CD4-positive, CD25-positive, alpha-beta regulatory T cell (primary cell): ENCODE measurements around the gene FAM210A. TPM values are rescaled to one million over a fixed set of nuclear protein-coding genes. Genes with fewer than 3 reads are reported as not detected.

ENCODE experiments used
- ATAC-seq, 2 donors: fragments of 150-1000 bp; cut with Tn5 transposase; one replicate each; pipeline ENCODE4 v1.10.0; 2021; ENCODE audit warnings: low read depth in 2 of 2, moderate number of reproducible peaks in 2 of 2, moderate library complexity in 1 of 2
- DNase-seq, 3 donors: peaks; one replicate each; pipeline versions ENCODE4 v3.0.0 to v3.0.0-alpha.2; 2012 to 2022; ENCODE audit warnings: mixed read lengths in 1 of 3
- H3K27ac ChIP-seq: one replicate; pipeline ENCODE4 v1.7.0; 2013; ENCODE audit warnings: mild to moderate bottlenecking, low read length; ENCODE audit not compliant: insufficient read depth, poor library complexity, severe bottlenecking
- H3K27me3 ChIP-seq: one replicate; pipeline ENCODE4 v1.7.0; 2013; ENCODE audit warnings: low read length; ENCODE audit not compliant: control insufficient read depth, insufficient read depth
- H3K36me3 ChIP-seq: one replicate; pipeline ENCODE4 v1.7.0; 2013; ENCODE audit warnings: mild to moderate bottlenecking, low read length, moderate library complexity; ENCODE audit not compliant: control insufficient read depth, insufficient read depth
- H3K4me1 ChIP-seq: 2 replicates; pipeline ENCODE4 v1.7.0; 2013; ENCODE audit warnings: mild to moderate bottlenecking, low read length; ENCODE audit not compliant: insufficient read depth, control insufficient read depth, poor library complexity, severe bottlenecking
- H3K4me3 ChIP-seq: one replicate; pipeline ENCODE4 v1.7.0; 2013; ENCODE audit warnings: low read depth, mild to moderate bottlenecking, low read length, moderate library complexity
- H3K9me3 ChIP-seq, 2 experiments: 1 replicate in 1 of 2; 2 replicates in 1 of 2; pipeline ENCODE4 v1.7.0; 2013; ENCODE audit warnings: low read length in 2 of 2, mild to moderate bottlenecking in 1 of 2, moderate library complexity in 1 of 2; ENCODE audit not compliant: control insufficient read depth in 2 of 2
- H3K27ac Mint-ChIP-seq, 3 donors: one replicate each; pipeline ENCODE4 v1.8.0; 2020 to 2022; ENCODE audit warnings: mild to moderate bottlenecking in 3 of 3, mixed read lengths in 3 of 3, moderate library complexity in 2 of 3
- H3K27me3 Mint-ChIP-seq: one replicate; pipeline ENCODE4 v1.8.0; 2022; ENCODE audit warnings: mild to moderate bottlenecking, mixed read lengths
- H3K36me3 Mint-ChIP-seq: one replicate; pipeline ENCODE4 v1.8.0; 2020; ENCODE audit warnings: mixed read lengths
- H3K4me1 Mint-ChIP-seq, 4 donors: one replicate each; pipeline ENCODE4 v1.8.0; 2020 to 2022; ENCODE audit warnings: mixed read lengths in 4 of 4, mild to moderate bottlenecking in 1 of 4
- H3K4me3 Mint-ChIP-seq, 4 donors: one replicate each; pipeline ENCODE4 v1.8.0; 2020 to 2022; ENCODE audit warnings: mild to moderate bottlenecking in 4 of 4, mixed read lengths in 4 of 4, moderate library complexity in 3 of 4
- H3K9me3 Mint-ChIP-seq, 7 donors: one replicate each; pipeline ENCODE4 v1.8.0; 2020 to 2022; ENCODE audit warnings: mixed read lengths in 7 of 7, mild to moderate bottlenecking in 3 of 7, moderate library complexity in 2 of 7
- polyA plus RNA-seq, 4 donors: library from polyadenylated mRNA; unstranded; fragments of 300-500 nt; fragmentation: Illumina TruSeq; gene quantifications; one replicate each; pipeline ENCODE4 v1.2.3, GENCODE V29; 2021
- total RNA-seq: library from RNA; stranded (reverse); gene quantifications from one replicate; pipeline ENCODE4 v1.2.3, GENCODE V29; 2022

The FAM210A gene
- total and polyA plus RNA-seq, 5 donors from 2014 or later, result 6.5 to 19.5 (median 9.4) TPM

DNA sequence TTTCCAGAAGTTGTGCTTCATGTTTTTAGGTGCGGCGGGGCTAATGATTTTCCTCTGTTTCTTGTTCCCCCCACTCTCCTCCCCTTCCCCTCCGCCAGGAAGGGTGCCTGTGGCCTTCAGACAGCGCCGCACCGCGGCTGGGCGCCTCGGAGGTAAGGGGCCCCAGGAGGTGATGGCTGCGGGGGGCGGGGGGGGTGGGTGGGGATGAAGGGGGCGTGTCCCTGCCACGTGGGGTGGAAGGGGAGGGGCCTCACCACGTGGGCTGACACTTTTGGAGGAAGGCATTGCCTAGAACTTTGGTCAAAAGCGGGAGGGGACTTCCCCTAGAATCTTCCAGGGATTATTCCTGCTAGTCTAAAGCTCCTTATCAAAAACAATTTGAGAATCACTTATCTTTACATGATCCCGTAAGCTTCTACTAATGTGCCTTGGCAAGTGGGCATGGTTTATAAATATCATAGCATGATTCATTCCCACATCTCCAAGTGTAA, 83.1 kb downstream of the FAM210A start:
- peaks cover 34% of the 10 kb centered on the region for H3K36me3 ChIP-seq
- H3K27ac Mint-ChIP-seq, result no peak overlapping the region

GRCh38 chr18:13642440-13642827, 83.9 kb downstream of the FAM210A start:
- DNase-seq, result no peak
- Histone ChIP-seq H3K4me3 (no peak overlapping the region), H3K27ac (no peak overlapping the region), H3K9me3 (no peaks in the 10 kb centered on the region), H3K36me3 (peaks cover 37% of the 10 kb centered on the region), H3K4me1 (no peaks in the 10 kb centered on the region), H3K27me3 (no peaks in the 10 kb centered on the region)
- Mint-ChIP-seq H3K36me3 (peaks cover 25% of the 10 kb centered on the region), H3K4me1 (peaks cover 0 to 8% (median 6%) of the 10 kb centered on the region in 4 donors), H3K9me3 (peaks cover 0 to 7% (median 0%) of the 10 kb centered on the region in 7 donors), H3K27ac (no peak overlapping the region), H3K27me3 (no peaks in the 10 kb centered on the region), H3K4me3 (no peak overlapping the region)
- ATAC-seq, result no peak

More for the DNA sequence above, 83.1 kb downstream of the FAM210A start:
- ATAC-seq (no peak), DNase-seq (no peak)
- H3K9me3 ChIP-seq, result no peaks in the 10 kb centered on the region
- no peaks in the 10 kb centered on the region for H3K27me3 ChIP-seq
- H3K4me1 Mint-ChIP-seq, result peaks cover 0 to 8% (median 4%) of the 10 kb centered on the region in 4 donors
- H3K4me3 ChIP-seq, result no peak overlapping the region
- no peak overlapping the region for H3K4me3 Mint-ChIP-seq
- peaks cover 28% of the 10 kb centered on the region for H3K36me3 Mint-ChIP-seq
- H3K4me1 ChIP-seq, result no peaks in the 10 kb centered on the region
- peaks cover 0 to 7% (median 0%) of the 10 kb centered on the region in 7 donors for H3K9me3 Mint-ChIP-seq
- H3K27ac ChIP-seq, result no peak overlapping the region
- H3K27me3 Mint-ChIP-seq, result no peaks in the 10 kb centered on the region

DNA sequence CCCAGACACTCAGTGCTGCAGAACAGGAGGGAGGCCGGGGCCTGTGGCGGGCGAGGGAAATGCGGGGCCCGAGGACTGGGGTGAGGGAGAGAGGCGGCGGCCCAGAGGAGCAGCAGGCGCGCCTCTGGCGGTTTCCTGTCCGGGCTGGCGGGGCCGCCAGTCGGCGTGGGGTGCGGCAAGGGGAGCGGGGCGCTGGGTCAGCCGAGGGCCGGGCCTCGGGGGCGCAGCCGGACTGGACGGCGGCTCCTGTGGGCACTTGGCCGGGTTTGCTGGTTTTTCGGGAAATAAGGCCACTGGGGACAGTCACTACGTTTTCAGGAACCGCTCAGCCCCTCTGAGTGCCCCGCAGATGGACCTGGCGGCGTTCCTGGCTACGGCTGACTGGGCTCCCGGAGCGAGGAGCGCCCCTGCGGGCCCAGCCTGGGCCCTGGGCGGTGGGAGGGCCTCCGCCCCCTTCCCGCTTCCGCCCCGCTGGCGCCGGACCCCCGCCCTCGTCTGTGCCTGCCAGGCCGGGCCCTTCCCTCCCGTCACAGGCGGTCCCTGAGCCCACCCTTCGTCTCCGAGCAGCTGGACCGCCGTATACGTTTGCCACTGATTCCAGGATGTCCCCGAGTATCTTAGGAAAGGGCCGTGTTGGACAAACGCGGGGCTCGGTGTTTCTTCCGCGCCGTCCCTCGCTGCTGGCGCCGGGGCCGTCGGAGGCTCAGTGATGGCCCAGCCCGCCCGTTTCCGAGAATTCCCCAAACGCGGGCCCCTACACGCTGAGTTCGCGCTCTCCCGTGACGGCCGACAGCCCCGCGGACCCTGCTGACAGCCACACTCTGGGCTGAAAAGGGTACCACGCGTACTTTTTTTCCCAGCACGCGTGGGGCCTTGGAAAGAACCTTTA, 84.6 kb downstream of the FAM210A start:
- H3K9me3 ChIP-seq, result no peaks in the 10 kb centered on the region
- H3K27ac ChIP-seq, result no peak overlapping the region
- H3K27me3 ChIP-seq, result no peaks in the 10 kb centered on the region
- peaks cover 25% of the 10 kb centered on the region for H3K36me3 Mint-ChIP-seq
- peaks cover 0 to 7% (median 0%) of the 10 kb centered on the region in 7 donors for H3K9me3 Mint-ChIP-seq
- H3K27ac Mint-ChIP-seq, result peak overlapping the region in 1 of 3 donors; percentile 34
- no peaks in the 10 kb centered on the region for H3K4me1 ChIP-seq
- H3K27me3 Mint-ChIP-seq, result no peaks in the 10 kb centered on the region
- H3K4me1 Mint-ChIP-seq, result peaks cover 0 to 8% (median 6%) of the 10 kb centered on the region in 4 donors
- peaks cover 30% of the 10 kb centered on the region for H3K36me3 ChIP-seq
- H3K4me3 Mint-ChIP-seq, result no peak overlapping the region
- no peak overlapping the region for H3K4me3 ChIP-seq
- DNase-seq (no peak), ATAC-seq (no peak)

DNA sequence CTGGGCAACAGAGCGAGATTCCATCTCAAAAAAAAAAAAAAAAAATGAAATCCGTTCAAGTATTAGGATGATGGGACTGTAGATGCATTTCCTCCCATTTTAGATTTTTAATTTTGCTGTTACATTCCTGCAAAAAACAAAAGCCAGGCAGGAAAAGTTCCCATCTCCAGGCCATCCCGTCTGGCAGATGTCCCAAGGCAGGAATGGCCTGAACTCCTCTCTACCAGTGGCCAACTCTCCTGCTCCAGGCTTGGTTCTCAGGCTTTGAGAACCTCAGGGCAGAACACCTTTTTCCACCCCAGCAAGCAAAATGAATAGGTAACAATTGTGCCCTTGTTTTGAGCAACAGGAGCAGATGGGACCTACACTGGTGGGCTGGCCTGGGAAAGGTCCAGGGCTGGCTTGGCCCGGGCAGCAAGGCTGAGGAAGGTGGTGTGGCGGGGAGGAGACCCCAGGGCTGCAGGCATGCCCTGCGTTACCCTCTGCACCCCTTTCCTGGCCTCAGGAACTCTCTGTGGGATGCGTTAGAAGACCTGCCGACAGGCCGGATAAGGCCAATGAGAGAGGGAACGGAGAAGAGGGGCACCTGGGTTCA, 86.0 kb downstream of the FAM210A start:
- no peak overlapping the region for H3K27ac ChIP-seq
- no peaks in the 10 kb centered on the region for H3K9me3 ChIP-seq
- Mint-ChIP-seq H3K27ac (peak overlapping the region in 1 of 3 donors; percentile 72), H3K9me3 (peaks cover 0 to 7% (median 0%) of the 10 kb centered on the region in 7 donors), H3K36me3 (peaks cover 16% of the 10 kb centered on the region), H3K4me3 (no peak overlapping the region), H3K4me1 (peaks cover 3 to 8% (median 6%) of the 10 kb centered on the region in 4 donors), H3K27me3 (no peaks in the 10 kb centered on the region)
- H3K27me3 ChIP-seq, result no peaks in the 10 kb centered on the region
- H3K4me1 ChIP-seq, result no peaks in the 10 kb centered on the region
- no peak for ATAC-seq
- H3K36me3 ChIP-seq, result peaks cover 16% of the 10 kb centered on the region
- no peak for DNase-seq
- H3K4me3 ChIP-seq, result no peak overlapping the region

DNA sequence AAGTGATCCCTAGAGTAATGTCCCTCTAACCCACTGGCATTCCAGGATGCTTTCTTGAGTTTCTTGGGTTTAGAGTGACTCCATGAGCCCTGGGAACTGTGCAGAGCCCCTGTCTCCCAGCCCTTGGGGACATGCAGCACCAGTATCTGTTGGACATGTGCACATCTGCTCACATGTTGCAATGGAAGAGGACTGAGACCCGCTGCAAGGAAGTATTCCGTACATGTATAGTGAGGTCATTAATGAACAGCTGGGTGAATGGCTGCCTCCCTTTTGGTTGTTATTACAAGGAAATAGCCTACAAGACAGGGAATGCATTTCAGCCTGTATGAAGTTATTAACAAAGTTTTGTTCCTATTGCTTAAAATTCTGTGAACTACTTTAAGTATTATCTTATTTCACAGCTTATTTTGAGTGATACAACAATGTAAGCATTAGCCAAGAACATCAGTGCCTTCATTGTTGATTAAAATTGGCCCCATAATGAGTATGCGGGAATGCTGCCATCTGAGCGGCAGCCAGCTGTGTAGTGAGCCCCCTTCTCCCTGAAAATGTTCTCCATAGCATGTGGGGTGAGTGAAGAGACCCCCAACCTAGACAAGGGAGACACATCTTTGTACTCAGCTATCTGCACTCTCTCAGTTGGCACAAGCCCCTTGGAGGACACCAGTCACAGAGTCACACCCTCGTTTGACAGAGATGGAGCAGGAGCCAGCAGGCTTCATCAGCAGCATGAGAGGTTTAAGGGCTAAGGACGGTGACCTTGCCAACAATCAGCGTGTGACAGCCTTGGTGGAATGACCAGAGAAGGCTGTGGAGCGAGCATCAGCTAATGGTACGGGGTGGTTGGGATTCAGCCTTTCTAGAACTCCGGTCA, 87.4 kb downstream of the FAM210A start:
- no peaks in the 10 kb centered on the region for H3K9me3 ChIP-seq
- H3K36me3 ChIP-seq, result peaks cover 7% of the 10 kb centered on the region
- Mint-ChIP-seq H3K27ac (peak overlapping the region in 1 of 3 donors; percentile 69), H3K4me3 (no peak overlapping the region), H3K27me3 (no peaks in the 10 kb centered on the region), H3K36me3 (peaks cover 8% of the 10 kb centered on the region), H3K4me1 (peaks cover 5 to 10% (median 8%) of the 10 kb centered on the region in 4 donors), H3K9me3 (peaks cover 0 to 7% (median 0%) of the 10 kb centered on the region in 7 donors)
- H3K4me1 ChIP-seq, result no peaks in the 10 kb centered on the region
- ATAC-seq, result no peak
- no peak overlapping the region for H3K27ac ChIP-seq
- H3K4me3 ChIP-seq, result no peak overlapping the region
- DNase-seq, result no peak
- H3K27me3 ChIP-seq, result no peaks in the 10 kb centered on the region

DNA sequence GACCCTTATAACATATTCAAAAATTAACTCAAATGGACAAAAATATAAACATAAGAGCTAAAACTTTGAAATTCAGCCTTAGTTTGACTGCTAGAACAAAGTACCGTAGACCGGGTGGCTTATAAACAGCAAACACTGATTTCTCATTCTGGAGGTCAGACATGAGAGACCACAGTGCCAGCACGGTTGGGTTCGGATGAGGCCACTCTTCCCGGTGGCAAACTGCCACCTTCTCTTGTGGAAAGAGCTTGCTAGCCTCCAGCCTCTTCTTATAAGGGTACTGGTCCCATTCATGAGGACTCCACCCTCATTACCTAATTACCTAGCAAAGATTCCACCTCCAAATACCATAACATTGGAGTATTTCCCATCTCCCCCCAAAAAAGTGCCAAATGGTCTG, 91.3 kb downstream of the FAM210A start:
- H3K36me3 Mint-ChIP-seq, result peaks cover 4% of the 10 kb centered on the region
- H3K27ac Mint-ChIP-seq, result peak overlapping the region in 1 of 3 donors; percentile 68
- no peaks in the 10 kb centered on the region for H3K4me1 ChIP-seq
- peaks cover 6 to 11% (median 11%) of the 10 kb centered on the region in 4 donors for H3K4me1 Mint-ChIP-seq
- DNase-seq (no peak), ATAC-seq (no peak)
- H3K36me3 ChIP-seq, result peaks cover 16% of the 10 kb centered on the region
- no peak overlapping the region for H3K27ac ChIP-seq
- H3K9me3 Mint-ChIP-seq, result no peaks in the 10 kb centered on the region
- H3K4me3 ChIP-seq, result no peak overlapping the region
- no peak overlapping the region for H3K4me3 Mint-ChIP-seq
- no peaks in the 10 kb centered on the region for H3K9me3 ChIP-seq
- H3K27me3 ChIP-seq, result no peaks in the 10 kb centered on the region
- H3K27me3 Mint-ChIP-seq, result no peaks in the 10 kb centered on the region

- Mint-ChIP-seq H3K4me1 (peaks cover 9 to 21% (median 20%) of the 10 kb centered on the region in 4 donors), H3K27ac (no peak overlapping the region), H3K36me3 (peaks cover 4% of the 10 kb centered on the region), H3K9me3 (no peaks in the 10 kb centered on the region), H3K4me3 (no peak overlapping the region), H3K27me3 (no peaks in the 10 kb centered on the region)
- no peak for ATAC-seq
- Histone ChIP-seq H3K4me1 (no peaks in the 10 kb centered on the region), H3K36me3 (peaks cover 16% of the 10 kb centered on the region), H3K27ac (peak overlapping the region; percentile 30), H3K9me3 (no peaks in the 10 kb centered on the region), H3K4me3 (no peak overlapping the region), H3K27me3 (no peaks in the 10 kb centered on the region)
- DNase-seq, result no peak
Observed at GRCh38 chr18:13633700-13634099, 92.7 kb downstream of the FAM210A start.
